Spleen (tissue), 11 donors: Measurements from ENCODE around the gene SSTR4. TPM values are rescaled to one million over a fixed set of nuclear protein-coding genes. Genes with fewer than 3 reads are reported as not detected.

ENCODE experiments used
- DNase-seq: peaks from one replicate; pipeline ENCODE4 v3.0.0-alpha.2; 2020
- H3K27ac ChIP-seq, 8 donors: fragments of 200-600 bp; sonication (generic) in 7 of 8; 1 replicate in 4 of 8; 2 replicates in 4 of 8; pipeline versions ENCODE4 v1.5.0 to v1.8.0; 2016 to 2021; ENCODE audit warnings: inconsistent platforms in 4 of 8, mild to moderate bottlenecking in 4 of 8, moderate library complexity in 1 of 8
- H3K27me3 ChIP-seq, 7 donors: fragments of 200-600 bp; sonication (generic) in 6 of 7; replicated peaks in 1 of 7; 1 replicate in 4 of 7; 2 replicates in 3 of 7; pipeline versions ENCODE4 v1.5.0 to v1.8.0; 2016 to 2021; ENCODE audit warnings: inconsistent platforms in 3 of 7, mild to moderate bottlenecking in 1 of 7
- H3K36me3 ChIP-seq, 6 donors: fragments of 200-600 bp; sonication (generic) in 5 of 6; 1 replicate in 4 of 6; 2 replicates in 2 of 6; pipeline versions ENCODE4 v1.5.0 to v1.8.0; 2016 to 2021; ENCODE audit warnings: inconsistent platforms in 2 of 6
- H3K4me1 ChIP-seq, 6 donors: fragments of 200-600 bp; sonication (generic) in 5 of 6; 1 replicate in 3 of 6; 2 replicates in 3 of 6; pipeline versions ENCODE4 v1.5.0 to v1.8.0; 2016 to 2021; ENCODE audit warnings: inconsistent platforms in 3 of 6
- H3K4me3 ChIP-seq, 8 donors: fragments of 200-600 bp; sonication (generic) in 7 of 8; 1 replicate in 4 of 8; 2 replicates in 4 of 8; pipeline versions ENCODE4 v1.5.0 to v1.8.0; 2016 to 2021; ENCODE audit warnings: inconsistent platforms in 4 of 8, mild to moderate bottlenecking in 4 of 8, moderate library complexity in 2 of 8
- H3K9me3 ChIP-seq, 8 donors: fragments of 200-600 bp; sonication (generic) in 7 of 8; 1 replicate in 4 of 8; 2 replicates in 4 of 8; pipeline versions ENCODE4 v1.5.0 to v1.8.0; 2016 to 2021; ENCODE audit warnings: inconsistent platforms in 4 of 8
- CTCF ChIP-seq, 11 experiments: fragments of 200-600 bp in 7 of 11; fragments of 450-650 bp in 4 of 11; sonication (generic) in 4 of 11; IDR thresholded peaks in 8 of 11; conservative IDR thresholded peaks in 3 of 11; 1 replicate in 7 of 11; 2 replicates in 4 of 11; pipeline versions ENCODE4 v1.4.0 to v1.8.0; 2016 to 2021; ENCODE audit warnings: antibody characterized with exemption in 11 of 11, inconsistent platforms in 4 of 11, mild to moderate bottlenecking in 1 of 11
- POLR2A ChIP-seq, 3 donors: fragments of 450-650 bp; IDR thresholded peaks; one replicate each; pipeline ENCODE4 v1.5.1; 2017; ENCODE audit warnings: antibody characterized with exemption in 3 of 3, mild to moderate bottlenecking in 1 of 3
- POLR2AphosphoS5 ChIP-seq, 3 donors: sonication (generic); formaldehyde crosslinking; IDR thresholded peaks; one replicate each; pipeline ENCODE4 v1.5.1; 2017; ENCODE audit warnings: antibody characterized with exemption in 3 of 3
- WGBS, 5 donors: extraction: QIAGEN DNeasy Blood & Tissue Kit in 3 of 5; methylation state at CpG; one replicate each; pipeline versions ENCODE4 v1.1.5 to v1.1.7; 2013 to 2018; 5-methylcytosine and 5-hydroxymethylcytosine counted together
- intact Hi-C: fragments of 100-400 bp; cut with DNase I; formaldehyde crosslinking; loops from one replicate; pipeline ENCODE4 v1.15.0; 2023; ENCODE audit warnings: low total_unique reads
- polyA plus RNA-seq, 3 donors: library from polyadenylated mRNA; stranded (reverse); fragments of 200-250 nt; gene quantifications; one replicate each; pipeline ENCODE4 v1.2.1, GENCODE V29; 2013
- total RNA-seq, 7 donors: library from RNA; depleted of rRNA in 3 of 7; stranded (reverse); fragments of >200 nt in 3 of 7; fragmentation: NEBNext Ultra II Directional in 4 of 7; extraction: Animal tissue kit (Norgen Biotek cat#: 25700) in 4 of 7; gene quantifications; one replicate each; pipeline versions ENCODE4 v1.1.0 to v1.2.1, GENCODE V29; 2016 to 2021
- donor health status: healthy with polysubstance abuse.
- donor health status: DM: no; HTN: no; CAD: no; lungs with moderate emphysema.
- donor health status: DM: no; HTN: no; CAD: no.
- donor health status: Bipolar disorder and iron deficiency.
- donor health status: healthy.
- donor health status: DM: no; HTN: no; CAD: no.
- donor health status: DM: yes; HTN: yes; CAD: no.

Gene SSTR4
- total and polyA plus RNA-seq, 10 donors = not detected

- H3K4me1 ChIP-seq = peaks cover 5 to 29% (median 18%) of the 10 kb centered on the region in 6 donors
- H3K36me3 ChIP-seq = no peaks in the 10 kb centered on the region
- intact Hi-C loops = loop anchor here (10.0 kb wide), 1 partner anchor 175 kb away; no protein-coding TSS in a partner anchor
- no peak for TF ChIP-seq POLR2A (IDR thresholded peaks at IDR 0.05)
- TF ChIP-seq POLR2AphosphoS5 (IDR thresholded peaks at IDR 0.05) = no peak
- no peak for TF ChIP-seq CTCF (IDR thresholded peaks at IDR 0.05 in 8 of 11, conservative IDR thresholded peaks at IDR 0.05 in 3 of 11)
- WGBS, 5 donors = 15 to 34% (median 29%) methylated on average over 3 of the region's 3 CpGs
- peaks cover 0 to under 1% (median 0%) of the 10 kb centered on the region in 7 donors for H3K27me3 ChIP-seq
- no peak overlapping the region for H3K27ac ChIP-seq
- no peak overlapping the region for H3K4me3 ChIP-seq
- no peak for DNase-seq
- peaks cover 0 to 18% (median 13%) of the 10 kb centered on the region in 8 donors for H3K9me3 ChIP-seq
Observed at GRCh38 chr20:23059846-23060245, 24.7 kb downstream of the SSTR4 start.

- H3K36me3 ChIP-seq = no peaks in the 10 kb centered on the region
- H3K9me3 ChIP-seq = peaks cover 0 to 18% (median 13%) of the 10 kb centered on the region in 8 donors
- no peak for TF ChIP-seq POLR2AphosphoS5 (IDR thresholded peaks at IDR 0.05)
- no peak for TF ChIP-seq POLR2A (IDR thresholded peaks at IDR 0.05)
- TF ChIP-seq CTCF (IDR thresholded peaks at IDR 0.05 in 8 of 11, conservative IDR thresholded peaks at IDR 0.05 in 3 of 11) = no peak
- DNase-seq = no peak
- intact Hi-C loops = no loop called here
- no peaks in the 10 kb centered on the region for H3K27me3 ChIP-seq
- no peak overlapping the region for H3K27ac ChIP-seq
- H3K4me3 ChIP-seq = no peak overlapping the region
- peaks cover 5 to 29% (median 18%) of the 10 kb centered on the region in 6 donors for H3K4me1 ChIP-seq
- 71 to 89% (median 83%) methylated on average over 4 of the region's 4 CpGs for WGBS, 5 donors
Observed at GRCh38 chr20:23060629-23061028, 25.5 kb downstream of the SSTR4 start.

GRCh38 chr20:23061262-23061661 is 26.1 kb downstream of the SSTR4 start:
- Histone ChIP-seq H3K4me1 (peaks cover 5 to 29% (median 18%) of the 10 kb centered on the region in 6 donors), H3K27ac (peak overlapping the region in 7 of 8 donors; percentile 2 to 59 (median 39)), H3K9me3 (peaks cover 0 to 13% (median 11%) of the 10 kb centered on the region in 8 donors), H3K36me3 (no peaks in the 10 kb centered on the region), H3K4me3 (no peak overlapping the region), H3K27me3 (no peaks in the 10 kb centered on the region)
- TF ChIP-seq POLR2A (IDR thresholded peaks at IDR 0.05) (no peak), POLR2AphosphoS5 (IDR thresholded peaks at IDR 0.05) (no peak), CTCF (IDR thresholded peaks at IDR 0.05 in 8 of 11, conservative IDR thresholded peaks at IDR 0.05 in 3 of 11) (no peak)
- 73 to 85% (median 75%) methylated on average over 4 to 5 of the region's 5 CpGs for WGBS, 5 donors
- intact Hi-C loops = no loop called here
- DNase-seq = no peak

GRCh38 chr20:23061734-23062561 is 26.8 kb downstream of the SSTR4 start:
- TF ChIP-seq POLR2AphosphoS5 (IDR thresholded peaks at IDR 0.05) = peak in 1 of 3 donors; percentile 24
- no peak for TF ChIP-seq POLR2A (IDR thresholded peaks at IDR 0.05)
- peak in 8 of 11 experiments; percentile 13 to 42 (median 34) for TF ChIP-seq CTCF (IDR thresholded peaks at IDR 0.05 in 8 of 11, conservative IDR thresholded peaks at IDR 0.05 in 3 of 11)

More at GRCh38 chr20:23061734-23062561, 26.8 kb downstream of the SSTR4 start:
- Histone ChIP-seq H3K27me3 (no peaks in the 10 kb centered on the region), H3K27ac (peak overlapping the region in 7 of 8 donors; percentile 2 to 59 (median 49)), H3K9me3 (peaks cover 0 to 6% (median 4%) of the 10 kb centered on the region in 8 donors), H3K36me3 (no peaks in the 10 kb centered on the region), H3K4me3 (no peak overlapping the region), H3K4me1 (peaks cover 5 to 29% (median 18%) of the 10 kb centered on the region in 6 donors)
- intact Hi-C loops = no loop called here
- WGBS, 5 donors = 32 to 51% (median 43%) methylated on average over 7 to 8 of the region's 8 CpGs
- no peak for DNase-seq
